ENCODE data around the gene PDILT. TPM values are rescaled to one million over a fixed set of nuclear protein-coding genes. Genes with fewer than 3 reads are reported as not detected.

PDILT gene
- total RNA-seq, 1 experiment from 2014 or later = not detected

- H3K4ac ChIP-seq (ENCODE audit: low read depth, low read length) = no peak within 1 kb of the TSS
- TF ChIP-seq CTCF (conservative IDR thresholded peaks at IDR 0.05) = peak; percentile 38; the same call in 2 of the 3 replicates
- H3K4me2 ChIP-seq (ENCODE audit: insufficient read depth, insufficient read length, low read length) = no peak within 1 kb of the TSS
- no peaks in the 10 kb centered on the region for H3K27me3 ChIP-seq (ENCODE audit: insufficient read depth, low read length)
- no peaks in the 10 kb centered on the region for H3K9me3 ChIP-seq (ENCODE audit: control insufficient read depth, low read depth, low read length)
- no peaks in the 10 kb centered on the region for H3K9me3 Mint-ChIP-seq
- H3K14ac ChIP-seq (ENCODE audit: insufficient read depth, low read length) = no peak within 1 kb of the TSS
- H2AFZ ChIP-seq (ENCODE audit: low read length) = no peak within 1 kb of the TSS
- H2AK5ac ChIP-seq (ENCODE audit: insufficient read length, low read length) = no peak within 1 kb of the TSS
- no peak within 1 kb of the TSS for H2BK12ac ChIP-seq (ENCODE audit: insufficient read length, low read depth, low read length)
- H3K23ac ChIP-seq (ENCODE audit: insufficient read length, low read depth, low read length) = no peak within 1 kb of the TSS
- no peak within 1 kb of the TSS for H2BK15ac ChIP-seq (ENCODE audit: low read depth, low read length)
- H3K4me3 Mint-ChIP-seq = no peak within 1 kb of the TSS
- no peak within 1 kb of the TSS for H3K27ac ChIP-seq (ENCODE audit: insufficient read length, low read depth, low read length)
- peaks cover 2 to 3% of the 10 kb centered on the region in 2 experiments; a peak in 1 of 4 replicates for H3K4me1 Mint-ChIP-seq
- H2BK120ac ChIP-seq (ENCODE audit: low read depth, low read length, poor library complexity, severe bottlenecking) = no peak within 1 kb of the TSS
- H2BK20ac ChIP-seq (ENCODE audit: low read depth, low read length, poor library complexity, severe bottlenecking) = no peak within 1 kb of the TSS
- DNase-seq = peak; percentile 36
- no peak within 1 kb of the TSS for H4K8ac ChIP-seq (replicated peaks; ENCODE audit: insufficient read length, low read depth, low read length)
- H4K91ac ChIP-seq (ENCODE audit: insufficient read length, low read depth, low read length) = no peak within 1 kb of the TSS
- peaks cover 3% of the 10 kb centered on the region for H3K27me3 Mint-ChIP-seq (ENCODE audit: low read depth)
- no peak within 1 kb of the TSS for H3K27ac Mint-ChIP-seq
- H3K79me2 ChIP-seq (ENCODE audit: insufficient read depth, low read length) = 0 out of 2 replicates have a peak, but pooled peaks cover 2% of the 10 kb centered on the region
- H2BK5ac ChIP-seq (ENCODE audit: insufficient read length, low read length) = no peak within 1 kb of the TSS
- H3K23me2 ChIP-seq (ENCODE audit: insufficient read length, low read depth, low read length, poor library complexity, severe bottlenecking) = no peaks in the 10 kb centered on the region
- H4K20me1 ChIP-seq (ENCODE audit: control insufficient read depth, insufficient read depth, insufficient read length) = peaks cover 2% of the 10 kb centered on the region
- H3K79me1 ChIP-seq (ENCODE audit: insufficient read depth, low read depth, low read length, poor library complexity, severe bottlenecking) = no peaks in the 10 kb centered on the region
- H3K36me3 Mint-ChIP-seq (ENCODE audit: insufficient read depth in 1 of 3, low read depth in 3 of 3) = no peaks in the 10 kb centered on the region
- H3K9ac ChIP-seq (ENCODE audit: extremely low read depth, insufficient read length, low read length) = no peak within 1 kb of the TSS
- no peak within 1 kb of the TSS for H3K18ac ChIP-seq (ENCODE audit: insufficient read length, low read depth, low read length)
- no peak within 1 kb of the TSS for H3K56ac ChIP-seq (ENCODE audit: insufficient read length, low read depth, low read length)
- no peak within 1 kb of the TSS for H3T11ph ChIP-seq (ENCODE audit: low read length)
- H4K5ac ChIP-seq (ENCODE audit: insufficient read length, low read depth, low read length) = no peak within 1 kb of the TSS
- H3K4me1 ChIP-seq (ENCODE audit: insufficient read depth, low read length) = no peaks in the 10 kb centered on the region
- no CpG with 5 or more reads among the region's 7 CpGs for whole genome bisulfite sequencing (ENCODE audit: extremely low coverage, insufficient read length, low lambda C conversion rate)
Observed at GRCh38 chr16:20327444-20328041, 77.0 kb downstream of the PDILT start, which contains the start of gene GP2. Gene GP2, minus strand, starts transcription at chr16:20327513. Its CDS starts 1,082 bp downstream, at chr16:20326431.

All from H9 (cell line).